Measurements from ENCODE around the gene EEF1A2.

DNA sequence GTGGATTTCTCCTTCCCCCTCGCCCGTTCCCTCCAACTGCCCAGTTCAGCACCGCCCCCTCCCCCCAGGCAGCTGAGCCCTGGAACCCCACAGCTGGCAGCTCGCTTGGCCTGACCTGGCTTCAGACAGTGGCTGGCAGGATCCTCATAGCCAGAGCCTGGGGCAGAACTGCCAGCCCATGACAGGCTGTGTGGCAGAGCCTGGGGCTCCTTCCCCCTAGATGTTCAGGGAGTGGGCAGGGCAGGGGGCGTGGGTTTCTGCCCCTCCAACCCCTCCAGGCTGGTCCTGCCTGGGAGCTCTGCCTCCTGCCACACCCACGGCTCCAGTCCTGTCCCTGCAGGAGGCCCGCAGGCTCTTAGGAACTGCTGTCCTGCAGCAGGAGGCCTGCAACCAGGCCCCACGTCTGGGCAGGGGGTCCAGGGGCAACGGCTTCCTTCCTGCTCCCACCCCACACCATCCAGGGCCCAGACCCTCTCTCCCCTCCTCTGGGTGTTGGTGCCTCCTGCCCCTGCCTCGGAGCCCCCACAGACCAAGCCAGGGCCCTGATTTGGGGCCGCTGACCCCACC lies 16.8 kb downstream of the EEF1A2 start:
- TF ChIP-seq, protein P1, sequence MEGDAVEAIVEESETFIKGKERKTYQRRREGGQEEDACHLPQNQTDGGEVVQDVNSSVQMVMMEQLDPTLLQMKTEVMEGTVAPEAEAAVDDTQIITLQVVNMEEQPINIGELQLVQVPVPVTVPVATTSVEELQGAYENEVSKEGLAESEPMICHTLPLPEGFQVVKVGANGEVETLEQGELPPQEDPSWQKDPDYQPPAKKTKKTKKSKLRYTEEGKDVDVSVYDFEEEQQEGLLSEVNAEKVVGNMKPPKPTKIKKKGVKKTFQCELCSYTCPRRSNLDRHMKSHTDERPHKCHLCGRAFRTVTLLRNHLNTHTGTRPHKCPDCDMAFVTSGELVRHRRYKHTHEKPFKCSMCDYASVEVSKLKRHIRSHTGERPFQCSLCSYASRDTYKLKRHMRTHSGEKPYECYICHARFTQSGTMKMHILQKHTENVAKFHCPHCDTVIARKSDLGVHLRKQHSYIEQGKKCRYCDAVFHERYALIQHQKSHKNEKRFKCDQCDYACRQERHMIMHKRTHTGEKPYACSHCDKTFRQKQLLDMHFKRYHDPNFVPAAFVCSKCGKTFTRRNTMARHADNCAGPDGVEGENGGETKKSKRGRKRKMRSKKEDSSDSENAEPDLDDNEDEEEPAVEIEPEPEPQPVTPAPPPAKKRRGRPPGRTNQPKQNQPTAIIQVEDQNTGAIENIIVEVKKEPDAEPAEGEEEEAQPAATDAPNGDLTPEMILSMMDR (IDR thresholded peaks at IDR 0.05) = no peak
- no peak for TF ChIP-seq POLR2A (IDR thresholded peaks at IDR 0.05)

Data from transverse colon (tissue), 3 donors.